GM18526 (cell line): Measurements from ENCODE around the gene TESMIN.

Experiments used
- POLR2A ChIP-seq: IDR thresholded peaks from 3 replicates; pipeline ENCODE4 v1.6.1; 2011; ENCODE audit not compliant: insufficient read length; ENCODE audit errors: extremely low read depth

The TESMIN gene

DNA sequence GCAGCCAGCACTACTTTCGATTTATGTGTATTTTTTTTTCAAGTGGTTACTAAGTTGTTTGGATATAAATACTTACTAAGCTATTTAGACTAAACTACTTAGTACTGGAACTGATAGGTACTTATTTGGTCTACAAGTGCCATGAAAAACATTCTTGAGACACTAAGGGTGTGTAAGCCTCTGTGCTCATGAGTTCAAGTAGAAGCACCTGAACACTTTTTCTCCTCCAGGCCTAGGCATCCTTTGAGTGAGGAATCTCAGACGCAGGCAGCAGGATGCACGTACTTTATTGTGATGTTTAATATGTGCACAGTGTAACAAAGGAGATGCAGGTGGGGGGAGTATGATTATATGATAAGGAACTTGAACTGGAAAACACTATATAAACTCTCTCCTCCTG lies 7.8 kb downstream of the TESMIN start:
- no peak for TF ChIP-seq POLR2A

DNA sequence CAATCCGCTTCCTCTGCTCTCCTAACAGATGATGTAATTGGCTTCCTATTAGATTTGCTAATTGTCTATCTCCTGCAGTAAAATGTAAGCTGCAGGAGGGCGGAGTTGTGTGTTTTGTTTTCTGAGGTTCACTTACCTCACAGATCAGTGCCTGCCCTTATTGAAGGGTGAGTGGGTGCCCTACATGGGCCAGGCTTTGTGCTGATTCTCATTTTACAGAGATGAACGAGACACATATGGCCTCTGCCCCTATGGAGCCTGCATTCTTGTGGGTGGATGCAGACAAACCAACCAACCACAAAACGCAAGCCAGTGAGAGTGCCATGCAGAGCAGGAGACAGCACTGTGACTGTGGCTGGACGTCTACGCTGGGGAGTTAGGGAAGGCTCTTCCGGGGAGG lies 9.9 kb downstream of the TESMIN start:
- no peak for TF ChIP-seq POLR2A

DNA sequence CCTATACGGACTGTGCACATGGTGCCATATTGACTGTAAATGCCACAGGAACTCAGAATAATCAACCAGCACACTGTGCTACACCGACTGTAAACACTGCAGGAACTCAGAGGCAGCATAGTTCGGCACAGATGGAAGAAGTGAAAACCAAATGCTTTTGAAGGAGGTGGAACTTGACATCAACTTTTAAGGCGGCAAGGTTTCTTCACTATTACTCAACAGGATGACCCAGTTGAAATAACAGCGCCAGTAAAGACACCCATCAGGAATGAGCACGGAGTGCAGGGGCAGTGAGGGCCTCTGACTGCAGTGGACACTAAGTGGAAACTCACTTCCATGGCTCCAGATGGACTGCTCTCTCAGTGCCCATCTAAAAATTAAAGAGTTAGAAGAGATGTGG lies 15.7 kb downstream of the TESMIN start:
- no peak for TF ChIP-seq POLR2A

DNA sequence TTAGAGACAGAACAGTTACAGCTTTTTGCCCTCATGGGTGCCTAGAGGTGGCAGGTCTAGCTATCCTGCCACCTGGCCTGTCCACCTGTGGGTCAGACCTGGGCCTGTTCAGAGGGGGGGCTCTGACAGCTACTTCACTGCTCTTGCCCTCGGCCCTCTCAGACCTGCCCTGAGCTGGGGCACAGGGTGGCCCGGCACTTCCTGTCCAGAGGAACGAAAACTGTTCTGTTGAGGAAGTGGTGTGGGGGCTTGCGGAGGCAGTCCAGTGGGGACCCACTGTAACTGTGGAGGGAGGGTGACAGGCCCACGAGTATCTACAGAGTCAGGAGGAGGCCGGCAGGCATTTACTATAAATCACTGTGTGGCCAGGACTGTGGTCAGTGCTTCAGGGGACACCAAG lies 16.2 kb downstream of the TESMIN start:
- no peak for TF ChIP-seq POLR2A

- TF ChIP-seq POLR2A: no peak
These were observed 17.2 kb downstream of the TESMIN start for GRCh38 chr11:68734111-68734510.

DNA sequence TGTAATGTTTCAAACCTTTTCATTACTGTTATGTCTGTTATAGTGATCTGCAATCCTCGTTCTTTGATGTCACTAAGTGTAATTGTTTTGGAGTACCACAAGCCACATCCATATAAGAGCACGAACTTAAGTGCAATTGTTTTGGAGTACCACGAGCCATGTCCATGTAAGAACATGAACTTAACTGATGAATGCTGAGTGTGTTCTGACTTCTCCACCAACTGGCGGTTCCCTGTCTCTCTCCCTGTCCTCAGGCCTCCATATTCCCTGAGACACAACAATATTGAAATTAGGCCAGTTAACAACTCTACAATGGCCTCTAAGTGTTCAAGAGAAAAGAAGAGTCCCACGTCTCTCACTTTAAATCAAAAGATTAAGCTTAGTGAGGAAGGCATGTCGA lies 23.5 kb downstream of the TESMIN start:
- TF ChIP-seq POLR2A: no peak

DNA sequence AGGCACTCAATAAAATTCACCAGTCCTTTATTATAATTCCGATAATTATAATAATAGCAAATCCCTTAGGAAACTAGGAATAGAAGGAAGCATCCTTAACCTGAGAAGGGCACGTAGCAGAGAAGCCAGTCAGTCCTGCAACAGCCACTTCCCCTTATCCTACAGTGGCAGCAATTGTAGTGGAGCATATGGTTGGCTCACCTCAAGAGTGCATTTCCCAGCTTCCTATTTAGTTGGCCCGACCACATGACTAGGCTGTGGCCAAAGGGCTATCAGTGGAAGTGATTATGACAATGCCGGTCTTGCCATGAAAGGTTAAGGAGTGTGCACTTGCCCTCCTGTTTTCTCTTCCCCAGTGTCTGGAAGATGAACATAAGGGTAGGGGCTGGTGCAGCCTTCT lies 27.0 kb downstream of the TESMIN start:
- no peak for TF ChIP-seq POLR2A

DNA sequence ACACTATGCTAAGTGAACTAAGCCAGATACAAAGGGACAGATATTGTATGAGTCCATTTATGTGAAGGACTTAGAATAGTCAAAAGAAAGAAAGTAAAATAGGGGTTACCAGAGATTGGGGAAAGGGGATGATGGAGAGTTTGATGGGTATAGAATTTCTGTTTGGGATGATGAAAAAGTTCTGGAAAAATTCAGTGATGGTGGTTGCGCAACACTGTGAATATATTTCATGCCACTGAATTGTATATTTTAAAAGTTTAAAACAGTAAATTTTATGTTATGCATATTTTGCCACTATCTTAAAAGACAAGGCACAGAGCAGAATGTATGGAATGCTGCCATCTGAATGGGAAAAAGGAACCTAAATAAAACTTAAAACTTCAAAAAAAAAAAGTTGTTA lies 29.2 kb downstream of the TESMIN start:
- no peak for TF ChIP-seq POLR2A

- no peak for TF ChIP-seq POLR2A
These were observed 30.2 kb downstream of the TESMIN start for GRCh38 chr11:68721075-68721474.

DNA sequence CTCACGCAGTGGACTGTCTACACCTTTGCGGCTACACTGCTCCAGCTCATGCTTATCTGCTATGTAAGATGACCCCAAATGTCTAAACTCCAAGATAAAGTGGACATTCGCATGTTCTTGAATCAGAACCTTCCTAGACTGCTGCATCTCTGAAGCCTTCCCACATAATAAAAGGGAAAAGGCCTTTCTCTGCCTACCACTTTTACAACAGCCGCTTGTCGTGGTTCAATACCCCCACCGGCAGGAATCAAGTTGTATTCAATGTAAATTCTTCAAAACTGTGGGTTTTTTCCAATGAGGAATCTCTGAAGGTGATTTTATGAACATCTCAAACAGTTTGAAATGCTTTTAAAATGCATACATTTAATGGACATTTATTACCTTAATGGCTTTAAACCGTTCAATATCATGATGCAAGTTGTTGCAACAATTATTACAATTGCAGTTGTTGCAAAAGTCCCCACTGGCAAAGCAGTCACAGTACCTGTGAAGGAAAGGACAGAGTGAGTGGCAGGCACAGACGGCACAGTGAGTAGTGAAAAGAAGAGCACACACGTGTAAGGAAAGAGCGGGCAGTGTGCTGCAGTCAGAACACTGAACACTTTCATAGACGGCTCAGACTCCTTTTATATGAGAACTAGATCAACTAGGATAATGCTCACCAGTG lies 35.7 kb downstream of the TESMIN start:
- TF ChIP-seq POLR2A: no peak

- TF ChIP-seq POLR2A: no peak
These were observed 37.1 kb downstream of the TESMIN start for GRCh38 chr11:68714060-68714856.

GRCh38 chr11:68711114-68711513 lies 40.2 kb downstream of the TESMIN start:
- no peak for TF ChIP-seq POLR2A

GRCh38 chr11:68710409-68710808 lies 40.9 kb downstream of the TESMIN start:
- TF ChIP-seq POLR2A: no peak

DNA sequence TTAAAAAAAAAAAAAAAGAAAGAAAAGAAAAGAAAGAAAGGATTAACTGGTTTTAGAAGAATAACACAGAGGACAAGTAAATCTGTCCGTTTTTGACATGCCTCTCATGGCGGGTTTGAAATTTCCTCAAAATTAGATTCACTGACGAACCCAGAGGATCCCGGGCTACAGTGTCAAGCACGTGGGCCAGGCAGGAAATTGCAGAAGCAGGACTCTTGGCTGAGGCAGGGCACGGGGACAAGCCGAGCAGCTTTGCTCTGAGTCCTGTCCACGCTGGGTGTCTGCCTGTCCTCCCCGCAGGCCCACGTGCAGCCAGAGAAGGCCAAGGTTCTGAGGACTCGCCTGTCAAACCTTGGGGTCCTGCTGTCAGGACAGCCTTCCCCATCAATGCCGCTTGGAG lies 42.3 kb downstream of the TESMIN start:
- no peak for TF ChIP-seq POLR2A

DNA sequence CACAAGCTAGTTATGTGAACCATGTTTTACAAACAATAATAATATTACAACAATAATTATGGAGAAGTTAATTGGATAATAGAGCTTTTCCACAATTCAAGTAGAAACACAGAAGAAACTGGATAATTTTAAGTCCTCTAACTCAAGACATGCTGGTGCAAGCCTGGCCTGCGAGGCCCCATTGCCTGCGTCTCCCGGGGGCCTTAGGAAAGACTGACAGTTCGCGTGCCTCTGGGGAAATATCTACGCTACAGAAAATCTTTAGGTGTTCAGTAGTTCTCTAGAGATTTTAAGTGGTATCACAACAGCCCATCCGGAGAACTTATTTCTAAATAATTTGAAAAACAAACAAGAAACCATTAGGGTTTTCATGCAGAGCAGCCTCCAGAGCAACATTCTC lies 43.8 kb downstream of the TESMIN start:
- TF ChIP-seq POLR2A: no peak

GRCh38 chr11:68704887-68705286 lies 46.4 kb downstream of the TESMIN start:
- TF ChIP-seq POLR2A: no peak

DNA sequence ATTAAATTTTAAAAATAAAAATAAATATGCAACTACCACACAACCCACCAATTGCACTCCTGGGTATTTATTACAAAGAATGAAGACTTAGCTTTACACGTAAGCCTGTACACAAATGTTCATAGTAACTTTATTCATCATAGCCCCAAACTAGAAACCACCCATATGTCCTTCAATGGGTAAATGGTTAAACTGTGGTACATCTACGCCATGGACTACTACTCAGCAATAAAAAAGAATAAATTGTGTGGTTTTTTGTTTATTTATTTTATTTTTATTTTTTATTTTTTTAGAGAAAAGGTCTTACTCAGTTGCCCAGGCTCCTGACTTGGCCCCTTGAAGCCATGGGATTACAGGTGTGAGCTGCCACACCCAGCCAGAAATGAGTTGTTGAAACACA lies 52.3 kb downstream of the TESMIN start:
- TF ChIP-seq POLR2A: no peak
